Anterior cingulate cortex (tissue), 58 donors: ENCODE data around the gene LRBA.

Experiments
- DNase-seq, 58 donors: peaks; one replicate each; lab custom pipeline; 2025; lab: John Stamatoyannopoulos, UW

Gene LRBA

GRCh38 chr4:150316332-150317205 is 698.5 kb downstream of the LRBA start:
- DNase-seq = no peak

DNA sequence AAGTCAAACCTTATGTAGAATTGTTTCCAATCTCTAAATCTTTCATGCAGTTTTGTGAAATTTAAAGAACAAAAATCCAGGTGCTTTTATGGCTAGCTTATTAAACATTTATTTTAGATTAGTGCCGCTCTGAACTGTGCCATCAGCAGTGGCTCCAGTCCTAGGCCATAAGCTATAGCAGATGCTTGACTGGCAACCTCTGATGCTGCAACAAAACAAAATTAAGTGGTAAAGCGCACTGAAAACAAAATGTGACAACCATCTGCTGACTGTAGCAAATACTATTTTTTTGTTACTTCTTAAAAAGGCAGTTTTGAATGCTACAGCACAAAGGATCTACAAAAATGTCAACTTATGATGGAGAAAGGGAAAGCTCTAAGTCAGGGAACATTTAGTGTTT is 699.4 kb downstream of the LRBA start:
- no peak for DNase-seq

GRCh38 chr4:150315175-150315574 is 699.9 kb downstream of the LRBA start:
- no peak for DNase-seq

DNA sequence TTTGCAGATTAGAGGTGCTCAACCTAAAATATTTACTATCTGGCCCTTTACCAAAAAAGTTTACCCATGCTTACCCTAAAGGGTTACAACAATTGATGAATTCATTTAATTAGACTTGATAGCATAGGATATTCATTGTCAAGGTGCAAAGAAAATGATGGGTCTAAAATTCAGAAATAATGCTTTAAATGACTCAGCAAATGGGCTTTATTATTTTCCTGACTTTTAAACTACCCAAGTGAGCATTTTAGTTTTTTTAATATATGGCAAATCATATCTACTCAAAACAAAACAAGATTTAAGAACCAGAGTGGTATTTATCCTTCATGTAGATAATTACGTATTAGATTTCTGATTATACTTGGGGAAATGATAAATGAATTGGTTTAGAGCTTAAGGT is 701.1 kb downstream of the LRBA start:
- DNase-seq = no peak

DNA sequence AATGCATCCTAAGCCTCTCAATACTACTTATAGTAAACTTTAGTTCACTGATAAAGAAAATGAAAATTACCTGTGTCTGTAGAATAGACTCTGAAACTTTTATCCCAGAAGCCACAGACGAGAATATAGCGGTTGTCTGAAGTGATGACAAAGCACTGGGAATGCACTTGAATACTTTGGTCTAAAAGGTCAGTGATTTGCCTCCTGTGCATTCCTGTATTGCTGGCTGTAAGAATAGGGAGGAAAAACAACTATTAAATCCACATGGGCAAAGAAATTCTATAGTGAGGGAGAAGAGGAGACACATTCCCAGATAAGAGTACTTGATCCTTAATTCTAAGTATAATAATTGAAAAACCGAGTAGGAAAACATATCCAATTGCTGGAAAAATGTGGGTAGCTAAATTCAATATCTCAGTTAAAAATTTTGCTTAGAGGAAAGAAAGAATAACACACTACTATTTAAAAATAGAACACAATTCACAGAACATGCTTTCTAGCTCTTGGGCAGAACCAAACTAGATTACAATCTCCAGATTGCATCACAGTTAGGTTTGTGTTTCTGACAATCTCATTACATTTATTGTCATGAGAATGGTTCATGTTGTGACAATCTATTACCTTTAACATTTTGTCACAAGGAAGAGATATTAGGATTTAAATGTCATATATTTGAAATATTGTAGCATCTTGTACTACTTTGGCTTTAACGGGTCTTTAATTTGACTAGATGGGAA is 704.8 kb downstream of the LRBA start:
- no peak for DNase-seq

- DNase-seq = no peak
These were observed 706.1 kb downstream of the LRBA start for GRCh38 chr4:150308824-150309472.

- DNase-seq = no peak
These were observed 708.4 kb downstream of the LRBA start for GRCh38 chr4:150306719-150307118.

DNA sequence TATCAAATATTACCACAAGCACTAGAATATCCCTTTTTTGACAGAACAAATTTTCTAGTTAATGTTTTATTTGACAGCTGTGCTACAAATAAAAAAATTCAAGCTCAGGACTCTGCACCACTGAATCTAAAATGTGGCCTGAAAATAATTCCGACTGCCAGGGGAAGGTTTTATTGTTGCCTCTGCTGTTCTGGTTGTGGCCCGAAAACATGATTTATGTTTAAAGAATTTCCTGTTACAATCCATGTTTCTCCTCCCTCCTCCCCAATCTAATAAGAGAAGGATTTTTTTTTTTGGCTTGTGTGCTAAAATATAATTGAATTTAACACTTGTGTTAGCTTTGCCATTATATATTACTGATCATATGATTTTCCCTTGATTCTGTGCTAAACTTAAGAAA is 709.1 kb downstream of the LRBA start:
- no peak for DNase-seq

GRCh38 chr4:150302553-150302952 is 712.5 kb downstream of the LRBA start:
- no peak for DNase-seq

- DNase-seq = no peak
These were observed 715.3 kb downstream of the LRBA start for GRCh38 chr4:150299816-150300215.

DNA sequence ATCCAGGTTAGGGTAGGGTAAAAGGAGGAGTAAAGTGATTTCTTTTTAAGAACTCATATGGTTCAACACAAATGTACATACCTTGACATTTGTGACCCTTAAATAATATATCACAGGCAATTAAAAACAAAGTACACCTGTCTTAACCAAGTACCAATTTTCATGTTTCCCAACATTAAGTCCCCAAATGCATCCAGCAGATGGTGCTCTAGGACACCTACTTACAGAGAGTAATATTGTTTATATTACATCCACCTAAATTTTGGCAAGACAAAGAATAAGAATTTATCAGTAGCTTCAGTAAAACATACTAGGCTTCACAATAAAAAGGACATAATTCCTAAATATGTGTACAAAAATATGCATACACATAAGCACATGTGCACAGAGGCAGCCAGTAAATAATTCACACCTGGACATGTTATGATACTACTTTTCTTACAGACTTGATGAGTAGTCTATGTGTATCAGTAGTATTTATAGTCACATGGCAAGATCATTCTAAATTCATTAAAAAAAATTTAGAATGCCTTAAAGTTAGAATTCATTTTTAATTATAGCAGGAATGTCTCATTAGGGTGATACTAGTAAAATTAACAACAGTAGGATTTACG is 717.1 kb downstream of the LRBA start:
- peak in 11 of 58 donors; percentile 4 to 43 (median 15) for DNase-seq

- DNase-seq = no peak
These were observed 725.2 kb downstream of the LRBA start for GRCh38 chr4:150289881-150290280.

- no peak for DNase-seq
These were observed 725.9 kb downstream of the LRBA start for GRCh38 chr4:150289198-150289597.

GRCh38 chr4:150286656-150287055 is 728.4 kb downstream of the LRBA start:
- DNase-seq = no peak

DNA sequence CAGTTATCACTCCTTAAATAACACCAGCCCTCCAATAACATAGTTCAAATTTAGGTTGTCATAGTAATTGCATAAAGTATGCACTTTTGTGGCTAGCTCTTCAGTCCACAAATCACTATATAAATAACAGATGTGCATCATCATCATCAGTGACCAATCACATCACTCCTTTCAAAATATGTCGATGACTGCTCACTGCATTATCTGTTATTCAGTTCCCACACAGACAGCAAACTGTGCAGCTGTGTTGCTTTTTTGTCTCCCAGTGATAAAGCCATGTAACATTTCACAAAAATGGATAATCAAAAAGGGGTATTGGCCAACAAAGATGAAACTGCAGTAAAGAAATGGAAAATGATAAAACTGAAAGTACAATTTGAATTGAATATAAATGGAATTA is 731.4 kb downstream of the LRBA start:
- DNase-seq = peak in 1 of 58 donors; percentile 4

GRCh38 chr4:150280975-150281374 is 734.1 kb downstream of the LRBA start:
- DNase-seq = no peak

DNA sequence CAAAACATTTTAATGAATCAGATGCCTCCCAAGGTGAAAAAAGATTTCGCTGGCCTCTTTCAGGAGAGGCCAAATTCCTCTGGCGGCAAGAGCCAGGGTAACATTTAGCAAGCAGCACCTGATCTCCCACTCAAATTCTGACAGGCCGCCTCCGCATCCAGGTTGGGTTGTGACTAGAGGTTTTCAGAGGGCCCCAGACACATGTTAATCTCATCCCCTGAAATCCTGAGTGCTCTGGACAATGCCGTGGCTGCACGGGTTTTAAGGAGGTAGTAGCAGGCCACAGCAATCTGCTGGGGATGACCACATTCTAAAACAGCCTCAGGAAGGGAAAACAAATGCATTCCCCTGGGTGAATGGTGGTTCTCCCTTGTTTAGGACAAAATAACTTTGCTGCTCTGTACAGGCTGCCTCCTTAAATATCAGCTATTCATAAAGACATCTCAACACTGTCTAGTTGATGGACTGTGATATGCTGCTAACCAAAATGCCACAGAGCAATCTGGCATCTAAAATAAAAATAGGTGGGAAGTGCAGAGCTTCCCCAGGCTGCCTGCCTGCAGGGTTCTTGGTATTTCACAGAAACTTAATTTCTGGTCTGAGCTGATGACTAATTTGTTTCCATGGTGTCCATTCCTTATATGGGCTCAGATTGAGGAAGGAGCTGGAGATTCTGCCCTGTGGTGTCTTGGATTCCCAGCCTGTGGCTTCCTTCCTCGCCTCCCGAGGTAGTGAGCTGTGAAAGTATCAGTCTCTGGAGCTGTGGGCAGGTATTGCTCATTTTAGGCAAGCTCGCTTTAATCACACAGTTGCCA is 734.8 kb downstream of the LRBA start:
- peak in 22 of 58 donors; percentile 8 to 75 (median 24) for DNase-seq

DNA sequence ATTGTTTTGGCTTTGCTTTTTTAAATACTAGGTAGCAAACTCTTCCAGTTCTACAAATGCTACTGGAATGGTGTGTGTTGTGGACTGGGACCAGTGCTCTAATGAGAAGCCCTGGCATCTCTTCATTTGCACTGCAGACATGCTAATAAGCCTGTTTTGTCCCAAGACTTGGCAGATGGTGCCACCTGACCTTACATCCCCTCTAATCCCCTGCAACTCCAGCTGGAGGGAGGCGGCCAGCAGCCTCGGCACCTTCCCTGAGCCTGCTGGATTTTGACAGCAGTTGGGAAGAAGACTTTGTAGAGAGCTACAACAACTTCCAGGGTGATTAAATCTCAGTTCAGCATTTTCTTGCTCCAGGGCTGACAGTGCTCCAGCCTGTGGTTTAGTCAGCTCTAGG is 736.9 kb downstream of the LRBA start:
- DNase-seq = peak in 3 of 58 donors; percentile 6 to 35 (median 21)

DNA sequence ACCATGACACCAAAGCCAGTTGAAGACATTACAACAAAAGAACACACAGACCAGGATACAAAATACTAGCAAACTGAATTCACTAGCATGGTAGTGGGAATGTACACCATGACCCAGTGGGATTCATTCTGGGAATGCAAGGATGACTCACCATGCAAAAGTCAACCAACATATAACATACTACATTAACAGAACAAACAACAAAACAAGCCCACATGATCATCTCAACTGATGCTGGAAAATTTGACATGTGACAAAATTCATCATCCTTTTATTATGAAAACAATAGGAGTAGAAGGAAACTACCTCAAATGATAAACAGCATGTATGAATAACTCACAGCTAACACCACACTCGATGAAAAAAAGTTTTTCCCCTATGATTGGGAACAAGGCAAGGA is 746.6 kb downstream of the LRBA start:
- DNase-seq = no peak

DNA sequence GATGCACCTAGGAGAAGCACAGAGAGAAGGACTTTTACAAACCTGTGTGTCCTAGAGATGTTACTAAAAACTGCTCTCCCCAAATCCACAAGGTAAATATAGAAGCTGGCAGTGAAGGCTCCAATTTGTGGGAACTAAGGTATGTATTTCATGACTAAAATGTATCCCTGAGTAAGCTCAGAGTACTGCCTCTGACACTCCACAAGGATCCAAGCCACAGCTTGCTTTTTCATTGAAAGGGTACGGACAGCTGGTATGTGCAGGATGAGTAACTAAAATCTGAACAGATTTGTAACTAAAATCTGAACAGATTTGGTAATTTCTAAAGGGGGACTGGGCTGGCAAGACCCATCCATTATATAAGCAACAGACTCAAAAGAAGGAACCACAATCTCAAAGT is 749.3 kb downstream of the LRBA start:
- peak in 1 of 58 donors; percentile 31 for DNase-seq
